GM21576 (cell line): ENCODE results near the gene TRIM31.

Source experiments
- ATAC-seq: cut with Tn5 transposase; IDR thresholded peaks from one replicate; pipeline ENCODE4 v1.9.1; 2021; ENCODE audit warnings: mild to moderate bottlenecking, moderate library complexity; ENCODE audit not compliant: unreplicated experiment

Gene TRIM31

DNA sequence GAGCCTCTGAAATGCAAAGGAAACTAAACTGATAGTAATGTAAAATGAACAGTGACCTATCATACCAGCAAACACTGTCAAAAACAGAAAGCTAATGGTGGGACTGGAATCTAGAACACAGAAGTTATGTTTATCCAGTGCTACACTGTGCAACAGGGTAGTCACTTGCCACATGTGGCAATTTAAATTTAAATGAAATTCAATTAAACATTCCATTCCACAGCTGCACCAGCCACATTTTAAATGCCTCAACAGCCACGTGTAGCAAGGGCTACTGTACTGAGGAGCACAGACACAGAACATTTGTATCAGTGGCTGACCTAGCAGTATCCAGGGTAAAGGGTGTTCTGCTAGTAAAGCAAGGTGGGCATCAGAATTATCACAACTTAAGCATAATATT is 57.4 kb downstream of the TRIM31 start:
- ATAC-seq: no peak

DNA sequence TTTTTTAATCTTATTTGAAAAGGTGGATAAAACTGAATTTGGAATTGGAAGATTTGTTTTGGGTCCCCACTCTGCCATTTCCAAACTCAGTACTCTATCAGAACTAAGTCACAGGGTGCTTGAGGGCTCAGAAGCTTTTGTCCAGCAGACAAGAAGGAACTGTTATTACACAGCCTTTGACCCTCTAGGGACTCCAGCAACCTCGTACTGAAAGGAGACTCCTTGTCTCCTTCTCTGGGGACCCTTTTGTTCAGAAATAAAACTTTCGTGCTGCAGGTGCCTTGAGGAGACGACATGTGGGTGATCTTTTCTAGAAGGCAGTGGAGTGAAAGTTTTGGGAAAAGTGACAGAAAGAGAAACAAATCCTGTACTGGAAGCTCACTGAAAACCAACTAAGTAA is 59.2 kb downstream of the TRIM31 start:
- no peak for ATAC-seq
